GM12801 (cell line): ENCODE results near the gene LSP1.

Experiments used
- TF ChIP-seq, protein P1 (sequence below): IDR thresholded peaks from one replicate; pipeline ENCODE4 v1.5.1; 2011; ENCODE audit warnings: control low read depth; ENCODE audit not compliant: insufficient read length; ENCODE audit errors: extremely low read depth

Gene LSP1

GRCh38 chr11:1879941-1880720 lies 27.2 kb downstream of the LSP1 start:
- TF ChIP-seq, protein P1, sequence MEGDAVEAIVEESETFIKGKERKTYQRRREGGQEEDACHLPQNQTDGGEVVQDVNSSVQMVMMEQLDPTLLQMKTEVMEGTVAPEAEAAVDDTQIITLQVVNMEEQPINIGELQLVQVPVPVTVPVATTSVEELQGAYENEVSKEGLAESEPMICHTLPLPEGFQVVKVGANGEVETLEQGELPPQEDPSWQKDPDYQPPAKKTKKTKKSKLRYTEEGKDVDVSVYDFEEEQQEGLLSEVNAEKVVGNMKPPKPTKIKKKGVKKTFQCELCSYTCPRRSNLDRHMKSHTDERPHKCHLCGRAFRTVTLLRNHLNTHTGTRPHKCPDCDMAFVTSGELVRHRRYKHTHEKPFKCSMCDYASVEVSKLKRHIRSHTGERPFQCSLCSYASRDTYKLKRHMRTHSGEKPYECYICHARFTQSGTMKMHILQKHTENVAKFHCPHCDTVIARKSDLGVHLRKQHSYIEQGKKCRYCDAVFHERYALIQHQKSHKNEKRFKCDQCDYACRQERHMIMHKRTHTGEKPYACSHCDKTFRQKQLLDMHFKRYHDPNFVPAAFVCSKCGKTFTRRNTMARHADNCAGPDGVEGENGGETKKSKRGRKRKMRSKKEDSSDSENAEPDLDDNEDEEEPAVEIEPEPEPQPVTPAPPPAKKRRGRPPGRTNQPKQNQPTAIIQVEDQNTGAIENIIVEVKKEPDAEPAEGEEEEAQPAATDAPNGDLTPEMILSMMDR = no peak

DNA sequence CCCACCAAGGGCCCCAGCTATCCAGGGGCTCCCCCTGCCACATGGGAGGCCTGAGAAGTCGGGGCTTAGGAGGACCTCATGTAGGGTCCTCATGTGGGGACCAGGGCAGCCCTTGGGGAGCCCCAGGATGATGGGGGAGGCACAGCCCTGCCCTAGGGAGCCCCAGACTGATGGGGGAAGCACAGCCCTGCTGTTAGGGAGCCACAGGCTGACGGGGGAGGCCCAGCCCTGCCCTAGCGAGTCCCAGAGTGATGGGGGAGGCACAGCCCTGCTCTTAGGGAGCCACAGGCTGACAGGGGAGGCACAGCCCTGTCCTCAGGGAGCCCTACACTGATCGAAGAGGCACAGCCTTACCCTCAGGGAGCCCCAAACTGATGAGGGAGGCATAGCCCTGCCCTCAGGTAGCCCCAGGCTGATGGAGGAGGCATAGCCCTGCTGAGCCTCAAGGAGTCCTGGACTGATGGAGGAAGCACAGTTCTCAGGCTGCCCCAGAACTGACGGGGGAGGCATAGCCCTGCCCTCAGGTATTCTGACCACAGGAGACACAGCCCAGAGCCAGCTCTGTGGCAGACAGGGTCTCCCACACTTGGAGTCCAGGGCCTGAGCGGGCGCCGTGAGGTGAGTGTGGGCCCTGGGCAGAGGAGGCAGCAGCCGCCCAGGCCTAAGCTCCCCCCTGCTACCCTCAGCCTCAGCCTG lies 28.0 kb downstream of the LSP1 start:
- TF ChIP-seq, protein P1 = no peak

GRCh38 chr11:1881442-1882264 lies 28.8 kb downstream of the LSP1 start:
- TF ChIP-seq, protein P1 = no peak

DNA sequence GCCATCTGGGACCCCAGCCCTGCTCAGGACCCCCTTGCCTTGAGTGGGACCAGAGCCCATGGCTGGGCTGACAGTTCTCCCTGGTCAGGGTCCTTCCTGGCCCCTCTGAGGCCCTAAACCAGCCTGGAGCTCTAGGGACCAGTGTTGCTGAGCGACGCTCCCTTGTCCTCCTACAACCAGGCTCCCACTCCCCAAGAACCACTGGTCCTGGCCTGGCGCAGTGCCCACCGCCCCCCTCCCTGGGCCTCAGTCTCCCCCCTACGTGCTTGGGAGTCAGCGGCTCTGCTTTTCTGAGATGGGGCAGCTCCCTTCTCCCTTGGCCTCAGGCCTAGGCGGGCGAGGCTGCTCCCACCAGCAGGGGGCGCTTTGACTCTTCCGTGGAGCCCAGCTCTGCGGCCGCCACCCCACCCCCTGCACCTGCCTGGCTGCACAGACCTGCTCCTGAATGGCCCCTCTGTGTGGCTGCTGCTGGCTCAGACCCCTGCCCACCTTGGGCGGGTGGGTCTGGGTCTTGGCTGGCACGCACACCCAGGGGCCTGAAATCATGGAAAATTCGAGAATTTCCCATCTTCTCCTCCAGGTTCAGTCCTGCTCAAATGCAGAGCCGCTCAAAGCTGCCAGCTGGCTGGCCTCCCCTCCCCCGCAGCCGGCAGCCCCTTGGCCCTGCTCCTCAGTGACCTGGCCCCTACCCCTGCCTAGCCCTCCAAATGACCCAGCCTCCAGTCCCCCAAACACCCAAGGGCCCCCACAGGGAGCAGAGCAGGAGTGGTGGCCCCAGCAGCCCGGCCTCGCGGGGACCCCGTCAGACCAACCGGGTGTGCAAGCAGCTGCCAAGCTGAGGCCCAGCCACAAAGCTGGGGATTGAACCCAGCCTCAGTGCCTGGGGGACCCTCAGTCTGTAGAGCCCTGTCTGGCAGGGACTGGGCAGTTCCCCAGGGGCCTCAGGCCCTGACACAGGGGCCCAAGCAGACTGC lies 29.7 kb downstream of the LSP1 start:
- TF ChIP-seq, protein P1 = no peak

DNA sequence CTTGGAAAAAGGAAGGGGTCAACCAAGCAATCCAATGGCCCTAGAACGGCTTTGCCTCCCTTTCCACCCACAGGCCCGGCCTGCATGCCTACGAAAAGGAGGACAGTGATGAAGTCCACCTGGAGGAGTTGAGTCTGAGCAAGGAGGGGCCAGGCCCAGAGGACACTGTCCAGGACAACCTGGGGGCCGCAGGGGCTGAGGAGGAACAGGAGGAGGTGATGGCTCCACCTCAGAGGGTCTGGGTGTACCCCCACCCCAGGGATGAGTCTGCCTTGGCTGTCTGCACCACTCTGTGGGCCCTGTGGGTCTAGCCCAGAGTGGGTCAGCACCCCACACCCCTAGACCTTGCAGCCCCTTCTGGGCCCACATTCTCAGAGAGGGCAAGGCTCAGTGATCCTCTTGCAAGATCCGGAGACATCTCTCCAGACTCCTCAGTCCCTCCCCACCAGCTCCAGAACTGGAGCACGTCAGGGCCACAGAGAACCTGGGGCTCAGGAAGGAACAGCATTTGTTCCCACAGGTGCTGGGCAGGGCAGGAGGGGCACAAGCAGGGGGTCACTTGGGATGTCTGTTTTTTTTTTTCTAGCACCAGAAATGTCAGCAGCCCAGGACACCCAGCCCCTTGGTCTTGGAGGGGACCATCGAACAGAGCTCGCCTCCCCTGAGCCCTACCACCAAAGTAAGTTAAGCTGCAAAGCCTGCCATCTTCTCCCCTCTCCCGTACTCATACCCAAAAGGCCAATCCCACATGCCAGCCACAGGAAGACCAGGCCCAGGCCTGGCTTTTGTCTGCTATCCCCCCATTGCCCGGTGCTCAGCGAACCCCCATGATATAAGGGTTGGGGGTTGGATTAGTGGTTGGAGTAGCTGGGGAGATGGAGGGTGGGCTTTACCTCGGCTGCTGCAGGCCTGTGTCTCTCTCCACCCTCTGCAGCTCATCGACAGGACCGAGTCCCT lies 30.7 kb downstream of the LSP1 start:
- TF ChIP-seq, protein P1 = no peak

DNA sequence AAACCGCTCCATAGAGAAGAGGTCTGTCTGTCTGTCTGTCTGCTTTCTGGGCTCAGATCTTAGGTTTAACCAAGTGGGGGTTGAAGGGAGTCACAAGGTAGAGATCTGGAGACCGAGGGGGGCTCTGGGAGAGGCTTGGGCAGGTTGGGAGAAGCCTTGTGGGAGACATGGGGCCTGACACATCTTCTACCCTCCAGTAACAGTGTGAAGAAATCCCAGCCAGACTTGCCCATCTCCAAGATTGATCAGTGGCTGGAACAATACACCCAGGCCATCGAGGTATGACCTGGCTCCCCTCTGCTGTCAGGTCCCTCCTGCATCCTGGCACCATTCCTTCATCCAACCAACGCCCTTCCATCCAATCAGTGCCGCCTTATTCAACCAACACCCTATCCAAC lies 31.4 kb downstream of the LSP1 start:
- TF ChIP-seq, protein P1 = no peak
